OCI-LY3 (cell line): ENCODE results near the gene SLC29A3.

Experiments used
- H2AFZ ChIP-seq: fragments of 200-600, 300-600 bp; shearing (Covaris generic); 2 replicates; pipeline ENCODE4 v1.6.0; 2014; ENCODE audit warnings: antibody characterized with exemption, low read depth, low read length
- H3K27ac ChIP-seq: fragments of 200-600, 300-600 bp; sonication (generic); 2 replicates; pipeline ENCODE4 v1.5.1; 2014; ENCODE audit warnings: mild to moderate bottlenecking, low read length, moderate library complexity, mixed read lengths
- H3K27me3 ChIP-seq: fragments of 200-600, 300-600 bp; sonication (generic); 2 replicates; pipeline ENCODE4 v1.6.1; 2014; ENCODE audit warnings: low read depth, low read length, mixed read lengths
- H3K36me3 ChIP-seq: fragments of 200-600, 300-600 bp; sonication (generic); replicated peaks from 2 replicates; pipeline ENCODE3; 2014; ENCODE audit warnings: low read depth, low read length, mixed read lengths
- H3K4me1 ChIP-seq: fragments of 300-600, 200-600 bp; sonication (generic); 2 replicates; pipeline ENCODE4 v1.6.1; 2014; ENCODE audit warnings: low read length, mixed read lengths
- H3K4me2 ChIP-seq: fragments of 200-600, 300-600 bp; sonication (generic); 2 replicates; pipeline ENCODE4 v1.6.1; 2014; ENCODE audit warnings: low read length, mixed read lengths
- H3K4me3 ChIP-seq: fragments of 300-600, 200-600 bp; sonication (generic); 2 replicates; pipeline ENCODE4 v1.5.1; 2014; ENCODE audit warnings: antibody characterized with exemption, mild to moderate bottlenecking, low read length, moderate library complexity
- H3K79me2 ChIP-seq: fragments of 300-600, 200-600 bp; shearing (Covaris generic); 2 replicates; pipeline ENCODE4 v1.6.1; 2014; ENCODE audit warnings: mild to moderate bottlenecking, low read length, mixed read lengths
- H3K9ac ChIP-seq: fragments of 300-600, 200-600 bp; shearing (Covaris generic); 2 replicates; pipeline ENCODE4 v1.6.0; 2014; ENCODE audit warnings: mild to moderate bottlenecking, low read length, moderate library complexity
- H3K9me3 ChIP-seq: fragments of 200-600, 300-600 bp; shearing (Covaris generic); 2 replicates; pipeline ENCODE4 v1.6.1; 2014; ENCODE audit warnings: low read length, mixed read lengths; ENCODE audit not compliant: insufficient read depth
- H4K20me1 ChIP-seq: fragments of 200-600, 300-600 bp; sonication (generic); 2 replicates; pipeline ENCODE4 v1.6.1; 2016; ENCODE audit warnings: low read length, mixed read lengths; ENCODE audit not compliant: insufficient read depth
- CTCF ChIP-seq: fragments of 200-600, 300-600 bp; sonication (generic); IDR thresholded peaks from 2 replicates; pipeline ENCODE4 v1.5.1; 2014; ENCODE audit warnings: antibody characterized with exemption, low read length, low read depth
- EZH2phosphoT487 ChIP-seq: fragments of 200-600 bp; shearing (Covaris generic); IDR thresholded peaks from 2 replicates; pipeline ENCODE4 v1.6.1; 2018; ENCODE audit warnings: antibody characterized with exemption, mixed run types, low read depth

SLC29A3 gene

GRCh38 chr10:71347587-71348395, 28.7 kb downstream of the SLC29A3 start:
- H2AFZ ChIP-seq = no peak overlapping the region
- H3K9ac ChIP-seq = no peak overlapping the region
- TF ChIP-seq EZH2phosphoT487 (no peak), CTCF (no peak)
- H4K20me1 ChIP-seq = no peaks in the 10 kb centered on the region
- no peaks in the 10 kb centered on the region for H3K36me3 ChIP-seq
- no peak overlapping the region for H3K4me3 ChIP-seq
- no peaks in the 10 kb centered on the region for H3K4me1 ChIP-seq
- no peaks in the 10 kb centered on the region for H3K27me3 ChIP-seq
- no peak overlapping the region for H3K27ac ChIP-seq
- H3K4me2 ChIP-seq = no peak overlapping the region
- H3K9me3 ChIP-seq = no peaks in the 10 kb centered on the region
- H3K79me2 ChIP-seq = no peaks in the 10 kb centered on the region

GRCh38 chr10:71348850-71349249, 29.8 kb downstream of the SLC29A3 start:
- Histone ChIP-seq H3K79me2 (no peaks in the 10 kb centered on the region), H3K36me3 (no peaks in the 10 kb centered on the region), H3K4me2 (no peak overlapping the region), H3K4me1 (no peaks in the 10 kb centered on the region), H3K4me3 (no peak overlapping the region), H3K9ac (no peak overlapping the region), H3K27ac (no peak overlapping the region), H2AFZ (no peak overlapping the region), H3K27me3 (no peaks in the 10 kb centered on the region), H3K9me3 (no peaks in the 10 kb centered on the region), H4K20me1 (no peaks in the 10 kb centered on the region)
- TF ChIP-seq EZH2phosphoT487 = no peak
- no peak for TF ChIP-seq CTCF

DNA sequence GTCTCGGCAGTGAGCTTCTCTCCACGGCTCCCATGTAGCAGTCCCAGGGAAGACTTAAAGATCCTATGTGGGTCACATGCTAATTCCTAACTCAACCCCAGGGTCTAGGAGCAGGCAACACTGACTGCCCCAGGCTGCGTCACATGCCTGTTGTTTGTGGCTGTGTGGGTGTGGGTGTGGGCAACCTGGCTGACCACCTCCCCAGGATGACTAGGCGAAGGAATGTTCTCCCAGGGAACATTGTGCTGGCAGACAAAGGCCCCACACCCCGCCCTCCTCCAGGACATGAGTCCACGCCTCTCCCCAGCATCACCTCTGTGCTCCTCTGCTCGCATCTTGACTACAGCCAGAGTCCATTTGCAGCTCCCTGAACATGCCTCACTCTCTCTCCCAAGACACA, 30.3 kb downstream of the SLC29A3 start:
- no peaks in the 10 kb centered on the region for H3K36me3 ChIP-seq
- H2AFZ ChIP-seq = no peak overlapping the region
- no peak overlapping the region for H3K9ac ChIP-seq
- H3K4me3 ChIP-seq = no peak overlapping the region
- no peaks in the 10 kb centered on the region for H3K27me3 ChIP-seq
- H3K4me1 ChIP-seq = no peaks in the 10 kb centered on the region
- no peaks in the 10 kb centered on the region for H3K9me3 ChIP-seq
- H4K20me1 ChIP-seq = no peaks in the 10 kb centered on the region
- TF ChIP-seq CTCF (no peak), EZH2phosphoT487 (no peak)
- no peak overlapping the region for H3K4me2 ChIP-seq
- H3K27ac ChIP-seq = no peak overlapping the region
- no peaks in the 10 kb centered on the region for H3K79me2 ChIP-seq

GRCh38 chr10:71351087-71351486, 32.0 kb downstream of the SLC29A3 start:
- Histone ChIP-seq H3K4me2 (no peak overlapping the region), H2AFZ (no peak overlapping the region), H3K79me2 (no peaks in the 10 kb centered on the region), H3K4me1 (no peaks in the 10 kb centered on the region), H3K27me3 (no peaks in the 10 kb centered on the region), H3K27ac (no peak overlapping the region), H4K20me1 (no peaks in the 10 kb centered on the region), H3K4me3 (no peak overlapping the region), H3K9me3 (no peaks in the 10 kb centered on the region), H3K9ac (no peak overlapping the region), H3K36me3 (no peaks in the 10 kb centered on the region)
- TF ChIP-seq CTCF (no peak), EZH2phosphoT487 (no peak)
